HFFc6 (cell line): ENCODE results near the gene GARIN5B. TPM values are rescaled to one million over a fixed set of nuclear protein-coding genes. Genes with fewer than 3 reads are reported as not detected.

Source experiments
- DNase-seq: peaks from one replicate; pipeline ENCODE4 v3.0.0-alpha.2; 2018
- H3K27ac Mint-ChIP-seq: 2 replicates; pipeline ENCODE4 v1.8.0; 2020; ENCODE audit warnings: mild to moderate bottlenecking, mixed read lengths
- H3K27me3 Mint-ChIP-seq: 2 replicates; pipeline ENCODE4 v1.8.0; 2021; ENCODE audit warnings: mild to moderate bottlenecking, moderate library complexity, mixed read lengths; ENCODE audit not compliant: insufficient read depth
- H3K36me3 Mint-ChIP-seq: 2 replicates; pipeline ENCODE4 v1.8.0; 2021; ENCODE audit warnings: low read depth, mixed read lengths
- H3K4me1 Mint-ChIP-seq: 2 replicates; pipeline ENCODE4 v1.8.0; 2020; ENCODE audit warnings: low read depth, mixed read lengths
- H3K4me3 Mint-ChIP-seq: 2 replicates; pipeline ENCODE4 v1.8.0; 2020; ENCODE audit warnings: mild to moderate bottlenecking, moderate library complexity, mixed read lengths
- H3K9me3 Mint-ChIP-seq: 2 replicates; pipeline ENCODE4 v1.8.0; 2020; ENCODE audit warnings: mild to moderate bottlenecking, mixed read lengths
- CTCF ChIP-seq: fragments of 200-600 bp; sonication (generic); IDR thresholded peaks from 2 replicates; pipeline ENCODE4 v1.5.0; 2021; ENCODE audit warnings: antibody characterized with exemption, mild to moderate bottlenecking
- total RNA-seq, 6 experiments: library from RNA; stranded (reverse); fragmentation: NEBNext Ultra II Directional; extraction: Animal tissue kit (Norgen Biotek cat#: 25700); gene quantifications; 2 replicates in 1 of 6; 3 replicates in 5 of 6; pipeline ENCODE4 v1.2.3, GENCODE V29; 2021

GARIN5B gene
- total RNA-seq, 6 experiments from 2014 or later: 0.05 TPM; not detected in 5

GRCh38 chr19:55341595-55342531, 21.2 kb downstream of the GARIN5B start:
- peaks cover 6% of the 10 kb centered on the region for H3K27me3 Mint-ChIP-seq
- no peaks in the 10 kb centered on the region for H3K9me3 Mint-ChIP-seq
- H3K36me3 Mint-ChIP-seq: no peaks in the 10 kb centered on the region; the same call in 1 of the 2 replicates
- H3K27ac Mint-ChIP-seq: peak overlapping the region; percentile 60
- peak overlapping the region; percentile 60 for H3K4me3 Mint-ChIP-seq
- TF ChIP-seq CTCF: no peak
- no peak for DNase-seq
- peaks cover 33% of the 10 kb centered on the region for H3K4me1 Mint-ChIP-seq

GRCh38 chr19:55341171-55341588, 21.9 kb downstream of the GARIN5B start:
- peaks cover 7% of the 10 kb centered on the region for H3K27me3 Mint-ChIP-seq
- no peaks in the 10 kb centered on the region; the same call in 1 of the 2 replicates for H3K36me3 Mint-ChIP-seq
- no peaks in the 10 kb centered on the region for H3K9me3 Mint-ChIP-seq
- H3K4me3 Mint-ChIP-seq: peak overlapping the region; percentile 91
- H3K27ac Mint-ChIP-seq: peak overlapping the region; percentile 100
- peaks cover 33% of the 10 kb centered on the region for H3K4me1 Mint-ChIP-seq
- DNase-seq: peak; percentile 41
- no peak for TF ChIP-seq CTCF

- DNase-seq: no peak
These were observed 22.3 kb downstream of the GARIN5B start for GRCh38 chr19:55340784-55341147.

DNA sequence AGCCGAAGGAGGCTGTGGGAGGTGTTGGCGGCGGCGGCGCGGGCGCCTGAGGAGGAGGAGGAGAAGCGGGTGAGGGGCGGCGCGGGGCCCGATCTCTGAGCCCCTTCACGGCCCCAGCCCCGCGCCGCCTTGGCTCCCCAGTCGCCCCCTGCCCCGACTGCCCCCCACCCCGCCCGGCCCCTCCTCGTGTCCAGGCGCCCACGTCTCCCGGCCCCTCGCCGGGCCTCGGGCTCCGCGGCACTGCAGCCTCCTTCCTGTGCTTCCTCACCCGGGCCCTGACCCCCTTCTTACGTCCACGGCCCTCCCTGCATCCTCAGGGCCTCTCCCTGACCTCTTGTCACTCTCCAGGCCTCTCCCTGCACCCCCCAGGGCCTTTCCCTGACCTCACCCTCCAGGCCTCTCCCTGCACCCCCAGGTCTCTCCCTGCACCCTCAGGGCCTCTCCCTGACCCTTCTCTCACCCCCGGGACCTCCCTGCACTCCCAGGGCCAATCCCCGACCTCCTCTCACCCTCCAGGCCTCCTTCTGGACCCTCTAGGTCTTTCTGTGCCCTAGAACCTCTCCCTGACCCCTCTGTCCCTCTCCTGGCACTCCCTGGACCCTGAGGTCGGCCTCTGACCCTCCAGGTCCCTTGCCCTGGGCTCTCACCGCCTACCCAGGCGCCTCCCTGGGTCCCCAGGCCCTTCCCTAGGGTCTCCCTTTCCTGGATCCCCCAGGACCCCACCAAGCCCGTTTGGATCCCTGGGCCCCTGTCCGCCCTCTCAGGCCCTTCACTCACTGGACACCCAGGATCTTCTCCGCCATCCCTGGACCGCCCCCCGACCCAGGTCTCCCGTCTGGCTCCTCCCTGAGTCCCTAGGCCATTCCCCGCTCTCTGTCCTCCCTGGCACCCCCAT, 22.9 kb downstream of the GARIN5B start:
- TF ChIP-seq CTCF: no peak
- H3K4me1 Mint-ChIP-seq: peaks cover 26% of the 10 kb centered on the region
- DNase-seq: no peak
- peak overlapping the region; percentile 91 for H3K4me3 Mint-ChIP-seq
- H3K27me3 Mint-ChIP-seq: peaks cover 7% of the 10 kb centered on the region
- H3K9me3 Mint-ChIP-seq: no peaks in the 10 kb centered on the region
- peak overlapping the region; percentile 100 for H3K27ac Mint-ChIP-seq
- H3K36me3 Mint-ChIP-seq: no peaks in the 10 kb centered on the region; the same call in 1 of the 2 replicates

More at GRCh38 chr19:55340784-55341147, 22.3 kb downstream of the GARIN5B start:
- TF ChIP-seq CTCF: peak; percentile 51
- Mint-ChIP-seq H3K4me3 (peak overlapping the region; percentile 91), H3K9me3 (no peaks in the 10 kb centered on the region), H3K4me1 (peaks cover 33% of the 10 kb centered on the region), H3K27me3 (peaks cover 7% of the 10 kb centered on the region), H3K27ac (peak overlapping the region; percentile 100; the same call in 1 of the 2 replicates), H3K36me3 (no peaks in the 10 kb centered on the region; the same call in 1 of the 2 replicates)

DNA sequence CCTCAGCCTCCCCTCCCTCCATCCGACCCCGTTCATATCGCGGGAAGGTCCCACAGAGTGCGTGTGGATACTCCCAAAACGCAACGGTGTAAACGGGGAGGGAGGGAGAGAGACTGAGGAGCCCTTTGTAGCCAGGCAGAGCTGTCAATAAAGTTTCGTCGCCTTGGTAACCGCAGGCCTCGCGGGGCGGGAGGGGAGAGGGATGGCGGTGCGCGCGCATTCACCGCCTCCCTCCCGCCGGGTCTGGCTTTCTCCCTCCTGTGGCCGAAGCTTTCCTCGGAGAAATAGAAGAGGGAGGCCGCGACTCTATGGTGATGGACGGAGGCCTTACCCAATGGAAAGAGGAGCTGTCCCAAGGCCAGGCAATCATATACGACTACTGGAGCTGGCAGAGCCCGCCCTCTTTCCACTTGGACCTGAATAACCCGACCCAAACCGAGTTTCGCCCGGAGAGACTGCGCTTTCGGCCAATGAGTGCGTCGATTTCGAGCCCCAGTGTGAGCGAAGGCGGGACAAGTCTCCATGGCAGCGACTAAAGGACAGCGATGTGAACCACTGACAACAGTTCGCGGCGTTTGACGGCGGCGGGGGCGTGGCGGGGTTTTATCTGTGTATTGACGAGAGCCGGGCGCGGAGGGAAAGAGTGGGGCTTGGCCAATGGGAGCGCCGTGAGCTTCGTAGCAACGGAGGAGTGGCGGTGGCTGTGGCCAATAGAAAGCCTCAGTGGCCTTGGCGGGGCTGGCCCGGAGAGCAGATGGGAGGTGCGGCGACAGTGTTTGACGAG, 23.8 kb downstream of the GARIN5B start, which contains the start of gene KMT5C:
KMT5C (plus strand) TSS at position 772 of the 784 bp plus-strand sequence. CDS start 2,061 bp downstream, outside the sequence.
- H3K27ac Mint-ChIP-seq: peak within 1 kb of the TSS; percentile 100
- no peaks in the 10 kb centered on the region for H3K9me3 Mint-ChIP-seq

More for the DNA sequence above, 23.8 kb downstream of the GARIN5B start, which contains the start of gene KMT5C:
- peaks cover 23% of the 10 kb centered on the region for H3K4me1 Mint-ChIP-seq
- peak; percentile 100 for DNase-seq
- peak; percentile 41; the same call in 1 of the 2 replicates for TF ChIP-seq CTCF
- peaks cover 7% of the 10 kb centered on the region for H3K27me3 Mint-ChIP-seq
- H3K36me3 Mint-ChIP-seq: no peaks in the 10 kb centered on the region
- peak within 1 kb of the TSS; percentile 91 for H3K4me3 Mint-ChIP-seq
